GM12878 (cell line): ENCODE results near the gene SHISA9.

Experiments
- CEBPB ChIP-seq, 2 experiments: fragments of 150-350 bp in 1 of 2; IDR thresholded peaks; 2 replicates each; pipeline ENCODE4 v1.6.1; 2012 to 2014; ENCODE audit warnings: low read depth in 2 of 2, low read length in 2 of 2, borderline replicate concordance in 1 of 2, inconsistent platforms in 1 of 2
- CTCF ChIP-seq, 3 experiments: IDR thresholded peaks in 2 of 3; conservative IDR thresholded peaks in 1 of 3; 2 replicates each; pipeline ENCODE4 v1.5.1; 2011; ENCODE audit warnings: low read depth in 3 of 3, low read length in 3 of 3, mild to moderate bottlenecking in 3 of 3, control low read depth in 2 of 3, moderate library complexity in 2 of 3, inconsistent platforms in 1 of 3, mixed read lengths in 1 of 3; ENCODE audit not compliant: control insufficient read depth in 2 of 3, insufficient read depth in 1 of 3; ENCODE audit errors: extremely low read depth in 1 of 3
- EGR1 ChIP-seq, 2 experiments: IDR thresholded peaks; 1 replicate in 1 of 2; 2 replicates in 1 of 2; pipeline ENCODE4 v1.6.1; 2011 to 2012; ENCODE audit warnings: low read depth in 2 of 2, low read length in 2 of 2, borderline replicate concordance in 1 of 2, mild to moderate bottlenecking in 1 of 2, moderate library complexity in 1 of 2
- FOXK2 ChIP-seq: fragments of 450-650 bp; IDR thresholded peaks from 2 replicates; pipeline ENCODE4 v1.6.1; 2017; ENCODE audit warnings: mild to moderate bottlenecking, moderate library complexity
- HCFC1 ChIP-seq: fragments of 150-350 bp; IDR thresholded peaks from 2 replicates; pipeline ENCODE4 v1.6.1; 2014; ENCODE audit warnings: low read length
- NRF1 ChIP-seq: conservative IDR thresholded peaks from 2 replicates; pipeline ENCODE4 v1.6.1; 2011; ENCODE audit warnings: mild to moderate bottlenecking, low read depth, low read length, improper control_type of control experiment

- no peak for TF ChIP-seq HCFC1
- no peak for TF ChIP-seq NRF1
- no peak for TF ChIP-seq CTCF (IDR thresholded peaks at IDR 0.05 in 2 of 3, conservative IDR thresholded peaks at IDR 0.05 in 1 of 3; ENCODE audit: control insufficient read depth in 2 of 3, extremely low read depth in 1 of 3, insufficient read depth in 1 of 3, low read depth in 3 of 3, low read length in 3 of 3)
- no peak for TF ChIP-seq FOXK2
- TF ChIP-seq EGR1 (IDR thresholded peaks at IDR 0.05; ENCODE audit: borderline replicate concordance in 1 of 2, low read depth in 2 of 2, low read length in 2 of 2) = no peak
- TF ChIP-seq CEBPB (IDR thresholded peaks at IDR 0.05; ENCODE audit: borderline replicate concordance in 1 of 2, low read depth in 2 of 2, low read length in 2 of 2) = no peak
Measured at GRCh38 chr16:13150181-13150885, 248.9 kb downstream of the SHISA9 start.
